Parathyroid adenoma (tissue), 2 donors: ENCODE data around the gene ZNF569.
A peak's percentile ranks its signal among the peaks of the same experiment; 100 is the strongest.
"Not testable (repeated sequence)": the region's sequence is repeated elsewhere in the genome, so short reads cannot be mapped to it uniquely, and the experiment has no call there.

Experiments
- H2AFZ ChIP-seq: fragments of 300-600 bp; sonication (generic); one replicate; pipeline ENCODE4 v1.7.0; 2017; ENCODE audit warnings: antibody characterized with exemption, mild to moderate bottlenecking
- H3K27ac ChIP-seq: fragments of 300-600 bp; sonication (generic); one replicate; pipeline ENCODE4 v1.7.0; 2017
- H3K27me3 ChIP-seq: fragments of 300-600 bp; sonication (generic); one replicate; pipeline ENCODE4 v1.7.0; 2017; ENCODE audit warnings: low read length; ENCODE audit not compliant: control insufficient read depth, insufficient read depth
- H3K36me3 ChIP-seq: fragments of 300-600 bp; sonication (generic); one replicate; pipeline ENCODE4 v1.7.0; 2017; ENCODE audit warnings: low read length; ENCODE audit not compliant: control insufficient read depth, insufficient read depth
- H3K4me1 ChIP-seq: fragments of 300-600 bp; sonication (generic); one replicate; pipeline ENCODE4 v1.7.0; 2017; ENCODE audit warnings: control low read depth
- H3K4me2 ChIP-seq: fragments of 300-600 bp; sonication (generic); one replicate; pipeline ENCODE4 v1.7.0; 2017; ENCODE audit warnings: low read length
- H3K4me3 ChIP-seq: fragments of 300-600 bp; sonication (generic); one replicate; pipeline ENCODE4 v1.7.0; 2017; ENCODE audit warnings: low read depth, low read length
- H3K79me2 ChIP-seq: fragments of 300-600 bp; sonication (generic); one replicate; pipeline ENCODE4 v1.7.0; 2017; ENCODE audit warnings: control low read depth
- H3K9ac ChIP-seq: fragments of 300-600 bp; sonication (generic); one replicate; pipeline ENCODE4 v1.7.0; 2017; ENCODE audit warnings: mild to moderate bottlenecking
- H3K9me3 ChIP-seq: fragments of 300-600 bp; sonication (generic); one replicate; pipeline ENCODE4 v1.7.0; 2017; ENCODE audit warnings: low read length; ENCODE audit not compliant: control insufficient read depth
- TF ChIP-seq, protein P1 (sequence below): fragments of 300-600 bp; sonication (generic); IDR thresholded peaks from one replicate; pipeline ENCODE4 v1.7.0; 2017; ENCODE audit warnings: antibody characterized with exemption, mild to moderate bottlenecking
- donor health status: primary hyperparathyroidism.

Gene ZNF569

GRCh38 chr19:37403403-37403802 lies 63.8 kb downstream of the ZNF569 start:
- no peak overlapping the region for H2AFZ ChIP-seq
- TF ChIP-seq, protein P1, sequence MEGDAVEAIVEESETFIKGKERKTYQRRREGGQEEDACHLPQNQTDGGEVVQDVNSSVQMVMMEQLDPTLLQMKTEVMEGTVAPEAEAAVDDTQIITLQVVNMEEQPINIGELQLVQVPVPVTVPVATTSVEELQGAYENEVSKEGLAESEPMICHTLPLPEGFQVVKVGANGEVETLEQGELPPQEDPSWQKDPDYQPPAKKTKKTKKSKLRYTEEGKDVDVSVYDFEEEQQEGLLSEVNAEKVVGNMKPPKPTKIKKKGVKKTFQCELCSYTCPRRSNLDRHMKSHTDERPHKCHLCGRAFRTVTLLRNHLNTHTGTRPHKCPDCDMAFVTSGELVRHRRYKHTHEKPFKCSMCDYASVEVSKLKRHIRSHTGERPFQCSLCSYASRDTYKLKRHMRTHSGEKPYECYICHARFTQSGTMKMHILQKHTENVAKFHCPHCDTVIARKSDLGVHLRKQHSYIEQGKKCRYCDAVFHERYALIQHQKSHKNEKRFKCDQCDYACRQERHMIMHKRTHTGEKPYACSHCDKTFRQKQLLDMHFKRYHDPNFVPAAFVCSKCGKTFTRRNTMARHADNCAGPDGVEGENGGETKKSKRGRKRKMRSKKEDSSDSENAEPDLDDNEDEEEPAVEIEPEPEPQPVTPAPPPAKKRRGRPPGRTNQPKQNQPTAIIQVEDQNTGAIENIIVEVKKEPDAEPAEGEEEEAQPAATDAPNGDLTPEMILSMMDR = no peak
- H3K9me3 ChIP-seq = peaks cover 2% of the 10 kb centered on the region
- H3K4me3 ChIP-seq = no peak overlapping the region
- H3K9ac ChIP-seq = no peak overlapping the region
- no peaks in the 10 kb centered on the region for H3K27me3 ChIP-seq
- no peaks in the 10 kb centered on the region for H3K4me1 ChIP-seq
- no peaks in the 10 kb centered on the region for H3K36me3 ChIP-seq
- no peaks in the 10 kb centered on the region for H3K79me2 ChIP-seq
- H3K4me2 ChIP-seq = no peak overlapping the region
- no peak overlapping the region for H3K27ac ChIP-seq

DNA sequence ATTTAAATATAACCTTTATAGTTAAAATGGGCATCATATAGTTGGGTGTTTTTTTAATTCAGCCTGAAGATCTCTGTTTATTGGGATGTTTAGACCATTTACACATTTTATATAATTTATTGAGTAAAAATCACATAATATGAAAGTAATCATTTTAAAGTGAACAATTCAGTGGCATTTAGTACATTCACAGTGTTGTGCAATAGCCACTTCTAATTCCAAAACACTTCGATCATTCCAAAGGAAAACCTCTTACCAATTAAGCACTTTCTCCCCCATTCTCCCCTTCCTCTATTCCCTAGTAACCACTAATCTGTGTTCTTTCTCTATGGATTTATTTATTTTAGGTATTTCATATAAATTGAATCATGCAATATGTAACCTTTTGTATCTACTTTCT lies 66.2 kb downstream of the ZNF569 start:
- Histone ChIP-seq H3K79me2 (no peaks in the 10 kb centered on the region), H3K4me1 (no peaks in the 10 kb centered on the region), H3K27ac (no peak overlapping the region), H3K36me3 (no peaks in the 10 kb centered on the region), H3K9me3 (peaks cover 2% of the 10 kb centered on the region), H3K9ac (no peak overlapping the region), H3K4me3 (no peak overlapping the region), H3K4me2 (no peak overlapping the region), H2AFZ (no peak overlapping the region), H3K27me3 (no peaks in the 10 kb centered on the region)
- TF ChIP-seq, protein P1 = no peak

DNA sequence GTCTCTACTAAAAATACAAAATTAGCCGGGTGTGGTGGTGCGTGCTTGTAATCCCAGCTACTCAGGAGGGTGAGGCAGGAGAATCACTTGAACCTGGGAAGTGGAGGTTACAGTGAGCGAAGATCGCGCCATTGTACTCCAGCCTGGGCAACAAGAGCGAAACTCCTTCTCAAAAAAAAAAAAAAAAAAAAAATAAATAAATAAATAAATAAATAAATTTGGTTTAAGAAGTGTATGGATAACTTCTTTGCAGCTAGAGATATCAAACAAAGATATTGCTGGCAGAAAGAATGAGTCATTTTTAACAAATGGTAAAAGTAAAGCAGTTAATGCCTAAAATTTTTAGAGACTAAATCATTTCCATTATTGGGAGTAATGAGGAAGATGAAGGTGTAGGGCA lies 75.8 kb downstream of the ZNF569 start:
- not testable (repeated sequence) for H3K4me3 ChIP-seq, H3K27ac ChIP-seq, H3K27me3 ChIP-seq, H3K79me2 ChIP-seq, H3K4me1 ChIP-seq, H2AFZ ChIP-seq, H3K4me2 ChIP-seq, H3K9ac ChIP-seq
- peaks cover 20% of the 10 kb centered on the region for H3K36me3 ChIP-seq
- H3K9me3 ChIP-seq = peaks cover 18% of the 10 kb centered on the region

- Histone ChIP-seq H3K27me3 (no peaks in the 10 kb centered on the region), H3K4me1 (no peaks in the 10 kb centered on the region), H3K9me3 (peaks cover 18% of the 10 kb centered on the region), H3K4me2 (no peak overlapping the region), H3K4me3 (no peak overlapping the region), H3K27ac (no peak overlapping the region), H3K36me3 (peaks cover 23% of the 10 kb centered on the region), H2AFZ (no peak overlapping the region), H3K79me2 (no peaks in the 10 kb centered on the region), H3K9ac (no peak overlapping the region)
- TF ChIP-seq, protein P1 = no peak
Measured at GRCh38 chr19:37389234-37389633, 78.0 kb downstream of the ZNF569 start.

DNA sequence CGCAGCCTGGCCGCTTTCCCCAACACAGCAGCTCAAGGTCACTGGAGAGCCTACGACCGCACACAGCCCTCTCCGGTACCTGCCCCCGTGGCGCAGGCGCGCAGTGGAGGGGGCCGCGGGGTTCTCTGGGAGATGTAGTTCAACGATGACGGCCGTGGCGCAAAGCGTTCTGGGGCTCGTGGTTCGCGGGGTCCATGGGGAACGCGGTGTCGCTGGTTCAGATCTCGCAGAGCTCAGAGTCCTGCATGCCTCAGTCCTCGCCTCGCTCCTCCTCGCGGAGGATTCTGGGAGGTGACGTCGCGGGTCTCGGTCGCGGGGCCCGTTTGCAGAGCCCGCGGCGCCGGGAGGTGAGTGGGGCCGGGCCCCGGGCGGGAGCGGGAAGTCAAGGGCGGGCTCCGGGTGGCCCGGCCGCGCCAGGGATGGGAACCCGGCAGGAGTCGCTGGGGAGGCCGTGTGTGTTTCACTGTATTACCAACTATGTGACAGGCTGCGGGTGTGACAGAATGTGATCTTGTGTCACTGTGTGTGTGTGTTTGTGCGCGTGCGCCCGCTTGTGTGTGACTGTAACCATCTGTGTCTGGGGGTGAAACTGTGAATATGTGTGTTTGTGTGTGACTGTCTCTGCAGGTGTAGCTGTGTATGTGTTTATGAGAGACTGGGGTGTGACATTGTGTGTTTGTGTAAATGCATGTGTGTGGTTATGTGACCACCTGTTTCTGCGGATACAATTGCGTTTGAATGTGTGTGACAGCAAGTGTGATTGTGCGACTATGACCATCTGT lies 96.2 kb downstream of the ZNF569 start, which contains the start of gene ZNF527:
TSS of gene ZNF527 (plus strand) at position 220 of the 782 bp plus-strand sequence. CDS start 3,100 bp downstream, outside the sequence.
- H3K36me3 ChIP-seq = no peaks in the 10 kb centered on the region
- no peaks in the 10 kb centered on the region for H3K9me3 ChIP-seq
- peak within 1 kb of the TSS; percentile 84 for H3K27ac ChIP-seq
- no peaks in the 10 kb centered on the region for H3K79me2 ChIP-seq
- H3K9ac ChIP-seq = no peak within 1 kb of the TSS
- H3K4me3 ChIP-seq = peak within 1 kb of the TSS; percentile 76
- H3K4me1 ChIP-seq = no peaks in the 10 kb centered on the region
- TF ChIP-seq, protein P1 = no peak
- peak within 1 kb of the TSS; percentile 90 for H2AFZ ChIP-seq
- peak within 1 kb of the TSS; percentile 58 for H3K4me2 ChIP-seq
- no peaks in the 10 kb centered on the region for H3K27me3 ChIP-seq

DNA sequence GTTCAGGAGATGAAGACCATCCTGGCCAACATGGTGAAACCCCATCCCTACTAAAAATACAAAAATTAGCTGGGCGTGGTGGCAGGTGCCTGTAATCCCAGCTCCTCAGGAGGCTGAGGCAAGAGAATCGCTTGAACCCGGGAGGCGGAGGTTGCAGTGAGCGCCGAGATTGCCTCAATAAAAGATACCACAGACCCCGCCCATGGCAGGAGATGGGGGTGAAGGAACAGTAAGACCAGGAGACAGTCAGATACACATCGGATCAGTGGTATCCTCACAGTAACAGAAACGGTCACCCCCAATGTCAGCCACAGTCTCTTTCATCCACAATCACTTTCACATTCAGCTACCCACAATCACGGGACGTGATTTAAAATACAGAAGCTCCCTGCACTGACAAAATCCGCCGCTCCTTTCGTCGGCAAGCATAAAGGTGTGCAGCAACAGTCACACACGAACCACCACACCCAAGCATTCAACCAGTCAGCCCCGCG lies 96.8 kb downstream of the ZNF569 start:
- not testable (repeated sequence) for H3K27me3 ChIP-seq, H3K9me3 ChIP-seq, H3K79me2 ChIP-seq, H3K9ac ChIP-seq, H3K4me1 ChIP-seq, H3K36me3 ChIP-seq
- Histone ChIP-seq H3K4me3 (peak overlapping the region; percentile 76), H3K4me2 (peak overlapping the region; percentile 58), H3K27ac (peak overlapping the region; percentile 84), H2AFZ (peak overlapping the region; percentile 90)
